Measurements from ENCODE around the gene AFF3. TPM values are rescaled to one million over a fixed set of nuclear protein-coding genes. Genes with fewer than 3 reads are reported as not detected.

AFF3 gene
- total and polyA plus RNA-seq, 4 donors = 0.48 to 5.3 (median 2.3) TPM

- WGBS = 94% methylated on average over 1 of the region's 1 CpG
- no peak for TF ChIP-seq JUND (IDR thresholded peaks at IDR 0.05)
- TF ChIP-seq FOXA2 (IDR thresholded peaks at IDR 0.05) = no peak
- no peak for TF ChIP-seq RAD21 (IDR thresholded peaks at IDR 0.05)
- TF ChIP-seq GABPA (IDR thresholded peaks at IDR 0.05 in 1 of 2, conservative IDR thresholded peaks at IDR 0.05 in 1 of 2) = no peak
- no peak for TF ChIP-seq NR2F2 (IDR thresholded peaks at IDR 0.05)
- H3K27ac ChIP-seq (ENCODE audit: low read depth in 1 of 2, low read length in 2 of 2) = no peak overlapping the region
- no peaks in the 10 kb centered on the region for H3K4me1 ChIP-seq (ENCODE audit: control insufficient read depth in 4 of 4, insufficient read depth in 4 of 4, low read length in 3 of 4)
- no peaks in the 10 kb centered on the region for H3K27me3 ChIP-seq (ENCODE audit: control insufficient read depth in 4 of 4, insufficient read depth in 4 of 4, low read length in 3 of 4)
- no peaks in the 10 kb centered on the region for H3K9me3 ChIP-seq (ENCODE audit: control insufficient read depth in 4 of 4, low read length in 3 of 4)
- no peaks in the 10 kb centered on the region for H3K36me3 ChIP-seq (ENCODE audit: control insufficient read depth in 4 of 4, insufficient read depth in 3 of 4, low read depth in 1 of 4, low read length in 3 of 4)
- H3K4me3 ChIP-seq (ENCODE audit: low read depth in 1 of 3, low read length in 3 of 3) = no peak overlapping the region
- no peak for DNase-seq (ENCODE audit: low spot score)
- H3K9ac ChIP-seq (ENCODE audit: low read depth in 1 of 2, low read length in 2 of 2) = no peak overlapping the region
Measured at GRCh38 chr2:99512181-99512591, 630.2 kb downstream of the AFF3 start.

GRCh38 chr2:99509387-99509786 is 633.0 kb downstream of the AFF3 start:
- no peaks in the 10 kb centered on the region for H3K4me1 ChIP-seq (ENCODE audit: control insufficient read depth in 4 of 4, insufficient read depth in 4 of 4, low read length in 3 of 4)
- no peaks in the 10 kb centered on the region for H3K27me3 ChIP-seq (ENCODE audit: control insufficient read depth in 4 of 4, insufficient read depth in 4 of 4, low read length in 3 of 4)
- H3K9ac ChIP-seq (ENCODE audit: low read depth in 1 of 2, low read length in 2 of 2) = no peak overlapping the region
- TF ChIP-seq JUND (IDR thresholded peaks at IDR 0.05) = no peak
- TF ChIP-seq EGR1 (IDR thresholded peaks at IDR 0.05; ENCODE audit: low read depth in 2 of 2) = no peak
- TF ChIP-seq SP1 (IDR thresholded peaks at IDR 0.05) = no peak
- no peak for TF ChIP-seq HNF4G (IDR thresholded peaks at IDR 0.05)
- TF ChIP-seq HNF4A (conservative IDR thresholded peaks at IDR 0.05) = no peak
- no peak for TF ChIP-seq RAD21 (IDR thresholded peaks at IDR 0.05)
- TF ChIP-seq REST (IDR thresholded peaks at IDR 0.05) = no peak
- no peak for TF ChIP-seq NR2F2 (IDR thresholded peaks at IDR 0.05)
- no peak for TF ChIP-seq TAF1 (conservative IDR thresholded peaks at IDR 0.05)
- no peak for TF ChIP-seq CTCF (IDR thresholded peaks at IDR 0.05; ENCODE audit: low read depth, low read length, missing input control)
- TF ChIP-seq GABPA (IDR thresholded peaks at IDR 0.05 in 1 of 2, conservative IDR thresholded peaks at IDR 0.05 in 1 of 2) = no peak
- no peak for TF ChIP-seq RXRA (IDR thresholded peaks at IDR 0.05)
- TF ChIP-seq YY1 (IDR thresholded peaks at IDR 0.05) = no peak
- TF ChIP-seq FOXA1 (IDR thresholded peaks at IDR 0.05) = no peak
- TF ChIP-seq ZBTB33 (IDR thresholded peaks at IDR 0.05) = no peak
- no peaks in the 10 kb centered on the region for H3K9me3 ChIP-seq (ENCODE audit: control insufficient read depth in 4 of 4, low read length in 3 of 4)
- DNase-seq (ENCODE audit: low spot score) = no peak
- no peak overlapping the region for H3K27ac ChIP-seq (ENCODE audit: low read depth in 1 of 2, low read length in 2 of 2)
- no peak overlapping the region for H3K4me3 ChIP-seq (ENCODE audit: low read depth in 1 of 3, low read length in 3 of 3)
- H3K36me3 ChIP-seq (ENCODE audit: control insufficient read depth in 4 of 4, insufficient read depth in 3 of 4, low read depth in 1 of 4, low read length in 3 of 4) = no peaks in the 10 kb centered on the region
- WGBS = 89% methylated on average over 4 of the region's 4 CpGs

Measured in liver (tissue), 9 donors.